SK-N-SH (cell line): Measurements from ENCODE around the gene PRKCB. TPM values are rescaled to one million over a fixed set of nuclear protein-coding genes. Genes with fewer than 3 reads are reported as not detected.

Source experiments
- CTCF ChIA-PET: fragments of 300-600, 350-600 bp; formaldehyde crosslinking; extraction: SDS; loops from one replicate; lab custom pipeline; 2021; lab: Yijun Ruan, JAX
- POLR2A ChIA-PET: fragments of 350-600 bp; sonication (Branson Sonifier 250); formaldehyde crosslinking; extraction: SDS; loops from one replicate; lab custom pipeline; 2020; ENCODE audit warnings: antibody characterized with exemption, inconsistent platforms; lab: Yijun Ruan, JAX
- DNase-seq: peaks from one replicate; pipeline ENCODE4 v3.0.0; 2012
- H2AFZ ChIP-seq: fragments of 200-600 bp; sonication (generic); 2 replicates; pipeline ENCODE4 v1.8.1; 2016; ENCODE audit warnings: antibody characterized with exemption, mild to moderate bottlenecking, low read depth
- H3F3A ChIP-seq: fragments of 200-600 bp; sonication (generic); replicated peaks from 2 replicates; pipeline ENCODE3; 2016; ENCODE audit warnings: antibody characterized with exemption, mild to moderate bottlenecking; ENCODE audit not compliant: insufficient read depth
- H3K27ac ChIP-seq, 2 experiments: fragments of 200-500 bp in 1 of 2; fragments of 200-600 bp in 1 of 2; sonication (Bioruptor generic) in 1 of 2; sonication (generic), shearing (Covaris generic) in 1 of 2; 2 replicates each; pipeline versions ENCODE4 v1.5.1 to v1.6.1; 2014 to 2016; ENCODE audit warnings: low read depth in 2 of 2, inconsistent platforms in 1 of 2, low read length in 1 of 2, mild to moderate bottlenecking in 1 of 2, mixed read lengths in 1 of 2
- H3K27me3 ChIP-seq: fragments of 200-600 bp; sonication (generic), shearing (Covaris generic); 2 replicates; pipeline ENCODE4 v1.6.1; 2016; ENCODE audit warnings: mixed run types; ENCODE audit not compliant: insufficient read depth
- H3K36me3 ChIP-seq, 2 experiments: fragments of 200-500 bp in 1 of 2; fragments of 200-600 bp in 1 of 2; sonication (Bioruptor generic) in 1 of 2; sonication (generic) in 1 of 2; replicated peaks in 1 of 2; 2 replicates each; pipeline versions ENCODE3 to v1.5.1; 2014 to 2016; ENCODE audit warnings: low read length in 1 of 2, mild to moderate bottlenecking in 1 of 2; ENCODE audit not compliant: insufficient read depth in 2 of 2, control insufficient read depth in 1 of 2
- H3K4me1 ChIP-seq, 2 experiments: fragments of 200-500 bp in 1 of 2; fragments of 200-600 bp in 1 of 2; sonication (Bioruptor generic) in 1 of 2; sonication (generic), shearing (Covaris generic) in 1 of 2; 2 replicates each; pipeline versions ENCODE4 v1.5.1 to v1.6.1; 2014 to 2016; ENCODE audit warnings: low read depth in 1 of 2, low read length in 1 of 2, mixed run types in 1 of 2; ENCODE audit not compliant: insufficient read depth in 2 of 2, control insufficient read depth in 1 of 2
- H3K4me2 ChIP-seq: fragments of 200-600 bp; sonication (generic), shearing (Covaris generic); 2 replicates; pipeline ENCODE4 v1.6.1; 2017; ENCODE audit warnings: mixed run types
- H3K4me3 ChIP-seq, 2 experiments: fragments of 200-500 bp in 1 of 2; fragments of 200-600 bp in 1 of 2; sonication (Bioruptor generic) in 1 of 2; sonication (generic), shearing (Covaris generic) in 1 of 2; 2 replicates each; pipeline versions ENCODE4 v1.5.1 to v1.8.1; 2014 to 2016; ENCODE audit warnings: low read depth in 2 of 2, inconsistent platforms in 1 of 2, low read length in 1 of 2, mild to moderate bottlenecking in 1 of 2, mixed read lengths in 1 of 2, moderate library complexity in 1 of 2
- H3K79me2 ChIP-seq: fragments of 200-600 bp; sonication (generic); 2 replicates; pipeline ENCODE4 v1.8.1; 2017; ENCODE audit warnings: mild to moderate bottlenecking; ENCODE audit not compliant: insufficient read depth
- H3K9ac ChIP-seq: fragments of 200-600 bp; sonication (generic); 2 replicates; pipeline ENCODE4 v1.6.1; 2017; ENCODE audit warnings: mixed run types
- H3K9me2 ChIP-seq: fragments of 200-600 bp; sonication (generic); 2 replicates; pipeline ENCODE4 v1.6.1; 2017; ENCODE audit warnings: mixed run types
- H3K9me3 ChIP-seq: fragments of 200-600 bp; sonication (generic); 2 replicates; pipeline ENCODE4 v1.6.1; 2017; ENCODE audit warnings: mixed run types, mild to moderate bottlenecking, moderate library complexity
- H4K20me1 ChIP-seq: fragments of 200-600 bp; sonication (generic); 2 replicates; pipeline ENCODE4 v1.6.1; 2017; ENCODE audit warnings: mild to moderate bottlenecking, mixed run types; ENCODE audit not compliant: insufficient read depth
- CHD2 ChIP-seq: fragments of 150-350 bp; IDR thresholded peaks from 2 replicates; pipeline ENCODE4 v1.6.1; 2018; ENCODE audit warnings: low read length; ENCODE audit not compliant: partially characterized antibody
- ELF1 ChIP-seq: IDR thresholded peaks from 2 replicates; pipeline ENCODE4 v1.4.0; 2012
- EZH2phosphoT487 ChIP-seq: fragments of 200-600 bp; sonication (generic); IDR thresholded peaks from 2 replicates; pipeline ENCODE4 v1.6.1; 2017; ENCODE audit warnings: low read depth, mixed run types, mild to moderate bottlenecking, antibody characterized with exemption, moderate library complexity, borderline replicate concordance
- FOSL2 ChIP-seq: IDR thresholded peaks from 2 replicates; pipeline ENCODE4 v1.4.0; 2012; ENCODE audit warnings: low read depth, mild to moderate bottlenecking, moderate library complexity, borderline replicate concordance
- FOXM1 ChIP-seq: IDR thresholded peaks from 2 replicates; pipeline ENCODE4 v1.4.0; 2012; ENCODE audit warnings: low read depth, mild to moderate bottlenecking
- MEF2A ChIP-seq: IDR thresholded peaks from 2 replicates; pipeline ENCODE4 v1.4.0; 2012; ENCODE audit warnings: low read depth, borderline replicate concordance
- NRF1 ChIP-seq: IDR thresholded peaks from 2 replicates; pipeline ENCODE4 v1.6.1; 2012; ENCODE audit warnings: low read depth, mild to moderate bottlenecking, low read length
- REST ChIP-seq: IDR thresholded peaks from 2 replicates; pipeline ENCODE4 v1.6.1; 2012; ENCODE audit warnings: mild to moderate bottlenecking, low read depth, low read length, moderate library complexity
- TCF12 ChIP-seq: IDR thresholded peaks from 2 replicates; pipeline ENCODE4 v1.4.0; 2012
- YY1 ChIP-seq: IDR thresholded peaks from 2 replicates; pipeline ENCODE4 v1.4.0; 2012; ENCODE audit warnings: low read depth, mild to moderate bottlenecking
- WGBS: methylation state at CpG from one replicate; pipeline ENCODE4 v1.1.6; 2017; ENCODE audit warnings: low lambda C conversion rate; 5-methylcytosine and 5-hydroxymethylcytosine counted together
- polyA plus RNA-seq, 3 experiments: library from polyadenylated mRNA; depleted of rRNA; stranded (reverse); fragments of >200 nt; gene quantifications; 2 replicates each; pipeline ENCODE4 v1.2.3, GENCODE V29; 2012
- TF ChIP-seq, protein P1 (sequence below): IDR thresholded peaks from 2 replicates; pipeline ENCODE4 v1.4.0; 2012; ENCODE audit warnings: low read depth, borderline replicate concordance
- TF ChIP-seq, protein P2 (sequence below): IDR thresholded peaks from 2 replicates; pipeline ENCODE4 v1.4.0; 2012; ENCODE audit warnings: low read depth

The PRKCB gene
- polyA plus RNA-seq, 1 of the 3 experiments (the other 2 are of a cell fraction): 0.12 TPM

GRCh38 chr16:23802776-23803175 lies 33.0 kb upstream of the PRKCB start:
- no peaks in the 10 kb centered on the region for H4K20me1 ChIP-seq
- H3K9me2 ChIP-seq: no peaks in the 10 kb centered on the region
- no peak overlapping the region for H3K27ac ChIP-seq
- no peaks in the 10 kb centered on the region for H3F3A ChIP-seq
- H3K79me2 ChIP-seq: no peaks in the 10 kb centered on the region
- H3K9ac ChIP-seq: no peak overlapping the region
- H3K27me3 ChIP-seq: no peaks in the 10 kb centered on the region; the same call in 1 of the 2 replicates
- no peaks in the 10 kb centered on the region for H3K9me3 ChIP-seq
- no peaks in the 10 kb centered on the region for H3K36me3 ChIP-seq
- CTCF ChIA-PET: interaction anchor here (0.8 to 3.8 kb wide), 25 partner anchors 9 to 706 kb away, joined by 3 to 47 read pairs (median 4); no protein-coding TSS in a partner anchor
- H2AFZ ChIP-seq: no peak overlapping the region
- POLR2A ChIA-PET: no interaction called here
- TF ChIP-seq MEF2A (no peak), TCF12 (no peak), YY1 (no peak), REST (no peak), CHD2 (no peak), NRF1 (no peak), FOXM1 (no peak), FOSL2 (no peak), ELF1 (no peak), EZH2phosphoT487 (no peak)
- TF ChIP-seq, protein P1, sequence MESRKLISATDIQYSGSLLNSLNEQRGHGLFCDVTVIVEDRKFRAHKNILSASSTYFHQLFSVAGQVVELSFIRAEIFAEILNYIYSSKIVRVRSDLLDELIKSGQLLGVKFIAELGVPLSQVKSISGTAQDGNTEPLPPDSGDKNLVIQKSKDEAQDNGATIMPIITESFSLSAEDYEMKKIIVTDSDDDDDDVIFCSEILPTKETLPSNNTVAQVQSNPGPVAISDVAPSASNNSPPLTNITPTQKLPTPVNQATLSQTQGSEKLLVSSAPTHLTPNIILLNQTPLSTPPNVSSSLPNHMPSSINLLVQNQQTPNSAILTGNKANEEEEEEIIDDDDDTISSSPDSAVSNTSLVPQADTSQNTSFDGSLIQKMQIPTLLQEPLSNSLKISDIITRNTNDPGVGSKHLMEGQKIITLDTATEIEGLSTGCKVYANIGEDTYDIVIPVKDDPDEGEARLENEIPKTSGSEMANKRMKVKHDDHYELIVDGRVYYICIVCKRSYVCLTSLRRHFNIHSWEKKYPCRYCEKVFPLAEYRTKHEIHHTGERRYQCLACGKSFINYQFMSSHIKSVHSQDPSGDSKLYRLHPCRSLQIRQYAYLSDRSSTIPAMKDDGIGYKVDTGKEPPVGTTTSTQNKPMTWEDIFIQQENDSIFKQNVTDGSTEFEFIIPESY: no peak
- TF ChIP-seq, protein P2, sequence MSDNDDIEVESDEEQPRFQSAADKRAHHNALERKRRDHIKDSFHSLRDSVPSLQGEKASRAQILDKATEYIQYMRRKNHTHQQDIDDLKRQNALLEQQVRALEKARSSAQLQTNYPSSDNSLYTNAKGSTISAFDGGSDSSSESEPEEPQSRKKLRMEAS: no peak
- H3K4me3 ChIP-seq: no peak overlapping the region
- no peak for DNase-seq
- H3K4me2 ChIP-seq: no peak overlapping the region
- H3K4me1 ChIP-seq: peaks cover 0 to 5% of the 10 kb centered on the region in 2 experiments; a peak in 1 of 4 replicates
- 27% methylated on average over 2 of the region's 2 CpGs for WGBS
